Measurements from ENCODE around the gene PHAF1. TPM values are rescaled to one million over a fixed set of nuclear protein-coding genes. Genes with fewer than 3 reads are reported as not detected.

PHAF1 gene
- total and polyA plus RNA-seq, 9 of the 15 experiments (the other 6 are each of a cell fraction or from before 2014, with no cell fraction given): 5.1 to 25.4 (median 13.8) TPM

DNA sequence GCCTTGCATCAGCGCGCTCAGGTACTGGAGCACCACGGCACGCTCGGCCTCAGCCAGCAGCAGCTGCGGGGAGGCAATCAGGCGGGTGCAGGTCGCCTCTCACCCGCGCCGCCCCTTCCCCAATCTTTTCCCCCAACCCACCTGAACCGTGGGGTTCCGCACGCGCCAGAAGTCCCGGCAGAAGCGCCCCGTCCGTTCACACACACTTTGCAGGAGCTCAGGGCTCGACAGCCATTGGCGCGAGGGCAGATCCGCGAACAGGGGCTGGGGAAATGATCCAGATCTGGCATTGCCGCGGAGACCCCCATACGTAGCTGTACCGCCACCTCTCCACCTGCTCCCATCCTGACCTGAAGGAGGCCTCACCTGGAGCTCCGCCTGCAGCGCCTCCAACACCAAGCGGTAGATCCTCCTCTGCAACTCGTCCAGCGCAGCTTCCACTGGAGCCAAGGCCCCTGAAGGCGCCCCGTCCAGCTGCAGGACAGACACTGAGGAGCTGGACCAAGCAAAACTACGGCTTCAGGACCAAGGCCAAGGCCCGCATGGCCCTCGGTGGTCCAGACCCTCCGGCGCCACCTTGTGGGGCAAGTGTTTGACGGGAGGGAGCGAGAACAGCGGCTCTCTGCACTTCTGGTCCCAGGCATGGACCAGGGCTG is 75.4 kb downstream of the PHAF1 start (continued):
- TF ChIP-seq, protein P1, sequence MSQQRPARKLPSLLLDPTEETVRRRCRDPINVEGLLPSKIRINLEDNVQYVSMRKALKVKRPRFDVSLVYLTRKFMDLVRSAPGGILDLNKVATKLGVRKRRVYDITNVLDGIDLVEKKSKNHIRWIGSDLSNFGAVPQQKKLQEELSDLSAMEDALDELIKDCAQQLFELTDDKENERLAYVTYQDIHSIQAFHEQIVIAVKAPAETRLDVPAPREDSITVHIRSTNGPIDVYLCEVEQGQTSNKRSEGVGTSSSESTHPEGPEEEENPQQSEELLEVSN (IDR thresholded peaks at IDR 0.05; ENCODE audit: borderline replicate concordance in 1 of 2, extremely low read depth in 1 of 2, insufficient read depth in 1 of 2, insufficient read length in 1 of 2, low read depth in 1 of 2, low read length in 1 of 2, poor library complexity in 1 of 2, severe bottlenecking in 1 of 2): peak; percentile 16 to 18
- TF ChIP-seq PURB (CRISPR knock-in tag; IDR thresholded peaks at IDR 0.05; ENCODE audit: low read depth) (no peak), ZBTB8A (IDR thresholded peaks at IDR 0.05; ENCODE audit: partially characterized antibody) (no peak), JUND (IDR thresholded peaks at IDR 0.05; ENCODE audit: borderline replicate concordance, low read depth, low read length) (peak; percentile 52), JUND (tag; IDR thresholded peaks at IDR 0.05; ENCODE audit: borderline replicate concordance, low read depth, low read length) (no peak; the same call in 2 of the 3 replicates), SNRNP70 (optimal IDR thresholded peaks at IDR 0.05; ENCODE audit: low read depth, low read length) (no peak), ZNF507 (tag; conservative IDR thresholded peaks at IDR 0.05) (no peak), RB1 (IDR thresholded peaks at IDR 0.05; ENCODE audit: low read depth) (peak; percentile 86), ARID1B (IDR thresholded peaks at IDR 0.05) (peak; percentile 29; the same call in 1 of the 2 replicates), JUN (IDR thresholded peaks at IDR 0.05; ENCODE audit: borderline replicate concordance, low read depth, low read length) (peak; percentile 55; the same call in 1 of the 2 replicates), JUN (CRISPR knock-in tag; IDR thresholded peaks at IDR 0.05; ENCODE audit: borderline replicate concordance) (no peak; the same call in 1 of the 2 replicates), HEY1 (CRISPR knock-in tag; IDR thresholded peaks at IDR 0.05; ENCODE audit: borderline replicate concordance) (no peak), ZNF444 (CRISPR knock-in tag; IDR thresholded peaks at IDR 0.05) (no peak), TRIM24 (IDR thresholded peaks at IDR 0.05) (no peak), NCOA6 (IDR thresholded peaks at IDR 0.05) (peak; percentile 74), SMARCC2 (IDR thresholded peaks at IDR 0.05; ENCODE audit: low read depth) (peak; percentile 80), TFAM (CRISPR knock-in tag; conservative IDR thresholded peaks at IDR 0.05) (no peak), RAD21 (CRISPR knock-in tag; conservative IDR thresholded peaks at IDR 0.05 in 1 of 2, IDR thresholded peaks at IDR 0.05 in 1 of 2) (peak; percentile 74 to 95), HOXB6 (CRISPR knock-in tag; IDR thresholded peaks at IDR 0.05; ENCODE audit: borderline replicate concordance) (no peak), DPF2 (IDR thresholded peaks at IDR 0.05) (peak; percentile 29; the same call in 1 of the 2 replicates), ZNF785 (CRISPR knock-in tag; IDR thresholded peaks at IDR 0.05) (no peak)
- TF ChIP-seq, protein P2, sequence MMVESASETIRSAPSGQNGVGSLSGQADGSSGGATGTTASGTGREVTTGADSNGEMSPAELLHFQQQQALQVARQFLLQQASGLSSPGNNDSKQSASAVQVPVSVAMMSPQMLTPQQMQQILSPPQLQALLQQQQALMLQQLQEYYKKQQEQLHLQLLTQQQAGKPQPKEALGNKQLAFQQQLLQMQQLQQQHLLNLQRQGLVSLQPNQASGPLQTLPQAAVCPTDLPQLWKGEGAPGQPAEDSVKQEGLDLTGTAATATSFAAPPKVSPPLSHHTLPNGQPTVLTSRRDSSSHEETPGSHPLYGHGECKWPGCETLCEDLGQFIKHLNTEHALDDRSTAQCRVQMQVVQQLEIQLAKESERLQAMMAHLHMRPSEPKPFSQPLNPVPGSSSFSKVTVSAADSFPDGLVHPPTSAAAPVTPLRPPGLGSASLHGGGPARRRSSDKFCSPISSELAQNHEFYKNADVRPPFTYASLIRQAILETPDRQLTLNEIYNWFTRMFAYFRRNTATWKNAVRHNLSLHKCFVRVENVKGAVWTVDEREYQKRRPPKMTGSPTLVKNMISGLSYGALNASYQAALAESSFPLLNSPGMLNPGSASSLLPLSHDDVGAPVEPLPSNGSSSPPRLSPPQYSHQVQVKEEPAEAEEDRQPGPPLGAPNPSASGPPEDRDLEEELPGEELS (CRISPR knock-in tag; IDR thresholded peaks at IDR 0.05; ENCODE audit: borderline replicate concordance): peak; percentile 71; the same call in 1 of the 2 replicates
- TF ChIP-seq, protein P3, sequence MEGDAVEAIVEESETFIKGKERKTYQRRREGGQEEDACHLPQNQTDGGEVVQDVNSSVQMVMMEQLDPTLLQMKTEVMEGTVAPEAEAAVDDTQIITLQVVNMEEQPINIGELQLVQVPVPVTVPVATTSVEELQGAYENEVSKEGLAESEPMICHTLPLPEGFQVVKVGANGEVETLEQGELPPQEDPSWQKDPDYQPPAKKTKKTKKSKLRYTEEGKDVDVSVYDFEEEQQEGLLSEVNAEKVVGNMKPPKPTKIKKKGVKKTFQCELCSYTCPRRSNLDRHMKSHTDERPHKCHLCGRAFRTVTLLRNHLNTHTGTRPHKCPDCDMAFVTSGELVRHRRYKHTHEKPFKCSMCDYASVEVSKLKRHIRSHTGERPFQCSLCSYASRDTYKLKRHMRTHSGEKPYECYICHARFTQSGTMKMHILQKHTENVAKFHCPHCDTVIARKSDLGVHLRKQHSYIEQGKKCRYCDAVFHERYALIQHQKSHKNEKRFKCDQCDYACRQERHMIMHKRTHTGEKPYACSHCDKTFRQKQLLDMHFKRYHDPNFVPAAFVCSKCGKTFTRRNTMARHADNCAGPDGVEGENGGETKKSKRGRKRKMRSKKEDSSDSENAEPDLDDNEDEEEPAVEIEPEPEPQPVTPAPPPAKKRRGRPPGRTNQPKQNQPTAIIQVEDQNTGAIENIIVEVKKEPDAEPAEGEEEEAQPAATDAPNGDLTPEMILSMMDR (IDR thresholded peaks at IDR 0.05 in 2 of 3, conservative IDR thresholded peaks at IDR 0.05 in 1 of 3; ENCODE audit: insufficient read depth in 2 of 3, low read depth in 1 of 3, low read length in 3 of 3): peak; percentile 88 to 96 (median 91)

Measured in K562 (cell line).